ENCODE data around the gene KCNH1. TPM values are rescaled to one million over a fixed set of nuclear protein-coding genes. Genes with fewer than 3 reads are reported as not detected.

The KCNH1 gene
- total RNA-seq, 2 donors from 2014 or later: 0.68 to 1.2 TPM

GRCh38 chr1:210700511-210700910 is 433.4 kb downstream of the KCNH1 start:
- no peak for DNase-seq (ENCODE audit: low spot score)
- H3K27ac ChIP-seq: no peak overlapping the region
- 13% methylated on average over 2 of the region's 2 CpGs for WGBS
- TF ChIP-seq POLR2A (IDR thresholded peaks at IDR 0.05) (no peak), CTCF (IDR thresholded peaks at IDR 0.05) (no peak), POLR2AphosphoS5 (IDR thresholded peaks at IDR 0.05) (no peak)
- H3K36me3 ChIP-seq: no peaks in the 10 kb centered on the region
- H3K27me3 ChIP-seq (replicated peaks; ENCODE audit: insufficient read depth): no peaks in the 10 kb centered on the region
- H3K4me3 ChIP-seq: no peak overlapping the region
- H3K9me3 ChIP-seq: no peaks in the 10 kb centered on the region
- no peaks in the 10 kb centered on the region for H3K4me1 ChIP-seq (replicated peaks)
- intact Hi-C loops (cut with DNase I): no loop called here

DNA sequence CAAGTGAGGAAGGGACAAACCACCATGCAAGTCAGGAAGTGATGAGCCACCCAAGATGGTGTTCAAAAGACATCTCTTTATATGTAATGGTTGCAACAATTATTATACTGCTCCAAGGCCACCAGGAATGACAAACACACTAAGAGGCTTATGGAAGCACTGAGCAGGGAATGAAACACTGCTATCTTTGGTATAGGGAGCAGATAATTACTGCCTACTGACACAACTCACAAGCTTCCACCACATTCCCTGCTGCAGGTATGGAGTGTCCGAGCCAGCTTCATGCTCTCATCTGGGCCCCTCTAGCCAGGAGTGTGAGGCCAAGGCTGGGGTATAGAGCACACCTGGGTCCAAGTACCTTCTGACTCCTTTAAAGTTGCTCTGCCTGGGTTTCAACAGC is 433.9 kb downstream of the KCNH1 start:
- intact Hi-C loops (cut with DNase I): no loop called here
- H3K4me3 ChIP-seq: no peak overlapping the region
- H3K27me3 ChIP-seq (replicated peaks; ENCODE audit: insufficient read depth): no peaks in the 10 kb centered on the region
- H3K9me3 ChIP-seq: no peaks in the 10 kb centered on the region
- no peak overlapping the region for H3K27ac ChIP-seq
- no peak for DNase-seq (ENCODE audit: low spot score)
- WGBS: 47% methylated on average over 1 of the region's 1 CpG
- H3K36me3 ChIP-seq: no peaks in the 10 kb centered on the region
- H3K4me1 ChIP-seq (replicated peaks): no peaks in the 10 kb centered on the region
- no peak for TF ChIP-seq POLR2A (IDR thresholded peaks at IDR 0.05)

DNA sequence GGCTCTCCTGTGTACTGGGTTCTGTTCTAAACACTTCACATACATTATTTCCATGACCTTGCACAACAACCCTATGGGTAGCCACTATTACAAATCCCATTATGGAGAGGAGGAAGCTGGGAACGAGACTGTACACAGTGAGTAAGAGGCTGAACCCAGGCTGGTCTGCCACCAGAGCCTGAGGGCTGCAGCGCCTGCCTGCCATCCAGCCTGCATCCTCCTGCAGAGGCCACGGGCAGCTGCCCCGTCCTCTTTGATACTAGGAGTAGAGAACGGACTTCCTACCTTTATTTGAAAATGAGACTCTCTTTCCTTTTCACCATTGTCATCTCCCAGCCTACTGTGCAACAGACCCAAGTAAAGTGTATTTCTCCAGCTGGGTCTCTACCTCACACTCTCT is 435.3 kb downstream of the KCNH1 start:
- intact Hi-C loops (cut with DNase I): no loop called here
- Histone ChIP-seq H3K36me3 (no peaks in the 10 kb centered on the region), H3K4me3 (no peak overlapping the region), H3K27me3 (replicated peaks; ENCODE audit: insufficient read depth) (no peaks in the 10 kb centered on the region), H3K27ac (no peak overlapping the region), H3K4me1 (replicated peaks) (no peaks in the 10 kb centered on the region), H3K9me3 (no peaks in the 10 kb centered on the region)
- WGBS: 93% methylated on average over 5 of the region's 5 CpGs
- TF ChIP-seq POLR2A (IDR thresholded peaks at IDR 0.05): no peak
- TF ChIP-seq CTCF (IDR thresholded peaks at IDR 0.05): no peak
- TF ChIP-seq POLR2AphosphoS5 (IDR thresholded peaks at IDR 0.05): no peak
- DNase-seq (ENCODE audit: low spot score): no peak

- Histone ChIP-seq H3K4me1 (replicated peaks) (no peaks in the 10 kb centered on the region), H3K4me3 (no peak overlapping the region), H3K27me3 (replicated peaks; ENCODE audit: insufficient read depth) (no peaks in the 10 kb centered on the region), H3K27ac (no peak overlapping the region), H3K9me3 (no peaks in the 10 kb centered on the region), H3K36me3 (no peaks in the 10 kb centered on the region)
- TF ChIP-seq CTCF (IDR thresholded peaks at IDR 0.05) (no peak), POLR2AphosphoS5 (IDR thresholded peaks at IDR 0.05) (no peak), POLR2A (IDR thresholded peaks at IDR 0.05) (no peak)
- DNase-seq (ENCODE audit: low spot score): no peak
- WGBS: 88% methylated on average over 3 of the region's 3 CpGs
- intact Hi-C loops (cut with DNase I): no loop called here
These were observed 436.8 kb downstream of the KCNH1 start for GRCh38 chr1:210697185-210697584.

DNA sequence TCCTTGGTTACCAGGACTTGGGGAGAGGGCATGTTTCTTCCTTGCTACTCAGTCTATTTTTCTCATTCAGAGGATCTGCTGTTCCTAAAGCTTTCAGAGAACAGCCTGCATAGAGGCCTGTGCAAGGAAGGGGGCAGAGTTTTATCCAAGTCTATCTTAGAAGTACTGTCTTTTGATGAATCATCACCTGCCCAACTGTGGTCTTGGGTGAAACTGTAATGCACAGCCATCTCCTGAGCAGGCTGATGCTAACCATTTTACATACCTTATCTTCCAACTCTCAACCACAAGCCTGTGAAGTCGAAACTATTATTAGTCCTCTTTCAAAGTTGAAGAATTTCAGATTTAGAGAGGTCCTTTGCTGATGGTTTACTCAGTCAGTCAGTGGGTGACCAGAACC is 437.2 kb downstream of the KCNH1 start:
- WGBS: 86% methylated on average over 1 of the region's 1 CpG
- intact Hi-C loops (cut with DNase I): no loop called here
- TF ChIP-seq CTCF (IDR thresholded peaks at IDR 0.05) (no peak), POLR2A (IDR thresholded peaks at IDR 0.05) (no peak), POLR2AphosphoS5 (IDR thresholded peaks at IDR 0.05) (no peak)
- H3K9me3 ChIP-seq: no peaks in the 10 kb centered on the region
- H3K4me3 ChIP-seq: no peak overlapping the region
- no peak overlapping the region for H3K27ac ChIP-seq
- H3K36me3 ChIP-seq: no peaks in the 10 kb centered on the region
- no peaks in the 10 kb centered on the region for H3K4me1 ChIP-seq (replicated peaks)
- H3K27me3 ChIP-seq (replicated peaks; ENCODE audit: insufficient read depth): no peaks in the 10 kb centered on the region
- no peak for DNase-seq (ENCODE audit: low spot score)

Data from prostate gland (tissue), 2 donors.